DMS79 (cell line): Measurements from ENCODE around the gene NEUROG2.
A peak's percentile ranks its signal among the peaks of the same experiment; 100 is the strongest.
"Not testable (repeated sequence)": the region's sequence is repeated elsewhere in the genome, so short reads cannot be mapped to it uniquely, and the experiment has no call there.

Experiments
- DNase-seq: peaks from one replicate; lab custom pipeline; 2025; lab: John Stamatoyannopoulos, UW

The NEUROG2 gene

GRCh38 chr4:112516066-112516470 is at the start of gene NEUROG2:
TSS of gene NEUROG2 (minus strand) at chr4:112516180. CDS start at chr4:112515475, 705 bp downstream.
- no peak for DNase-seq

GRCh38 chr4:112564706-112565270 is 48.8 kb upstream of the NEUROG2 start:
- no peak for DNase-seq

- DNase-seq = peak; percentile 22
Observed at GRCh38 chr4:112563431-112564200, 47.6 kb upstream of the NEUROG2 start.

DNA sequence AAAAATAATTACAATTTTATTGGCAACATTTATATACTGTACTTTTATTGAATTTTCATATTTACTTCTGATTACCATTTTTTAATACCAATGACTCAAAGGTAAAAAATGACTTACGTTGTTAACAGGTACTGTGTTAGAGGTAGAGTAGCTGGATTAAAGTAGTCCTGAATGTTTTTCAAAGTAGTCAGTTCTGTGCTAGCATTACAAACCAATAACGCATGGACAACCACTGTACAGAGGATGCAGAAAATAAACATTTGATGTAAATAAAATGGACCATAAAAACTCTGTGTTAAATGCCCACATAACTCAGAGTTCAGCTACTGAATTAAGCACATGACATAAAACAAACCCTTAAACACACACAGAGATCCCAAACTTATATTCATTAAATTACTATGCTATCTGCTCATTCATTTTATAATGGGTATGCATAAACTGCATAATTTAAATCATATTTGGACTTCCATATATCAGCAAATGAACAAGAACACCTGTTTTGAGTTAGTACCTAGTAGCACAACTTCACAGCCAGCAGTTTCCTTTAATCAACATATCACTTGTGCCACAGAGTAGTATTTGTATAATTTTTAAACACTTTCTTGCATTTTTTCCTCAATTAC is 46.4 kb upstream of the NEUROG2 start:
- DNase-seq = no peak

DNA sequence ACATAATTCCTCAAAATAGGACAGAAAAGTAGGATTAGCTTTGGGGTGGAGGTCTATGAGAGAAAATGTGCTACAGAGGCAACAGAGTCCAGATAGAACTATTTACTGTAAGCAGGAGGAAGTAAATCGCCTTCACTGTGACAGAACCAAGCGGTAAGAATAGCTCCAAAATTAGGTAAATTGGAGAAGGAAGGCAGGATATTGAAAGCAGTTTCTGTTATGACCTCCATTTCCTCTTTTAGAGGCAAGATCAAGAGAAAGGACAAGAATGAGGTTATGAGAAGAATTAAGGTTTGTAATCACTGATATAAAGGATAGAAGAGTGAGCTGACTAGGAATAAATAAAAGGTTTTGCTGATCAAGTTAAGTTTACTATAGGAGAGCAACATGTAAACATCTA is 44.1 kb upstream of the NEUROG2 start:
- DNase-seq = no peak

GRCh38 chr4:112559053-112559452 is 43.1 kb upstream of the NEUROG2 start:
- no peak for DNase-seq

- DNase-seq = peak; percentile 68
Observed at GRCh38 chr4:112557676-112558411, 41.9 kb upstream of the NEUROG2 start.

GRCh38 chr4:112554271-112554670 is 38.3 kb upstream of the NEUROG2 start:
- not testable (repeated sequence) for DNase-seq

DNA sequence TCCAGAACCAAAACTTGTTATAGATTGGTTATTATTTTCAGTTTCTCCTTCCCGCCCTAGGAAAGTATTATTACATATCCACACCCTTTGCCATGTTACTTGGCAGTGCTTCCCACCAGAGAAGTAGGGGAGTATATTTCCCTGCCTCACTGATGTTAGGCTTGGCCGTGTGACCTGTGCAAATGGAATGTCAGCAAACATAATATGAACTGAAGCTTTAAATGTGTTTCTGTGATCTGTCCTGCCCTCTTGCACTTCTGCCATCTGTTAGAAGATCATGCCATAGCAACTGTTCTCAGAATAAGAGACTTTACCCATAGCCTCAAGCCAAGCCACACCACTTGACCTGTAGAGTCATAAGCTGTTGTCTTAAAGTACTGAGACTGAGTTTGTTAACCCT is 36.7 kb upstream of the NEUROG2 start:
- DNase-seq = no peak

DNA sequence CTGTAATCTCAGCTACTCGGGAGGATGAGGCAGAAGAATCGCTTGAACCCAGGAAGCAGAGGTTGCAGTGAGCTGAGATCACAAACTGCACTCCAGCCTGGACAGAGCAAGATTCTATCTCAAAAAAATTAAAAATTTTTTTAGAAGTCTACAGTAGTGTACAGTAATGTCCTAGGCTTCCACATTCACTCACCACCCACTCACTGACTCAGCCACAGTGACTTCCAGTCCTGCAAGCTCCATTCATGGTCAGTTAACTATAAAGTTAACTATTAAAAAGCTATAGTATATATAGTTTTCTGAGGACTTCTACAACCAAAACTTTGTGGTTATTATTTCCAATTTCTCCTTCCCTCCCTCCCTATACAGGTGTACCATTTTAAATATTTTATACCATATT is 34.7 kb upstream of the NEUROG2 start:
- no peak for DNase-seq

DNA sequence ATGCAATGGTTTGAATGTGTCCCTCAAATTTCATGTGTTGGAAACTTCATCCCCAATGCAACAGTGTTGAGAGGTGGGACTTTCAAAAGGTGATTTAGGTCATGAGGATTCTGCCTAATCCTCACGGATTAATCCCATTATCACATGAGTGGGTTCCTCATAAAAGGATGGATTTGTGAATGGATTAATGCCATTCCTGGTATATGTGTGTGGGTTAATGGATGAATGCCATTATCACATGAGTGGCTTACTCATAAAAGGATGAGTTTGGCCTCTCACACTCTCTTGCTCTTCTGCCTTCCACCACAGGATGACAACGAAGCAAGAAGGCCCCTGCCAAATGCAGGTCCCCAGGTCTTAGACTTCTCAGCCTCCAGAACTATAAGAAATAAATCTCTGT is 30.5 kb upstream of the NEUROG2 start:
- no peak for DNase-seq

- DNase-seq = no peak
Observed at GRCh38 chr4:112545346-112545745, 29.4 kb upstream of the NEUROG2 start.

- no peak for DNase-seq
Observed at GRCh38 chr4:112540695-112541094, 24.7 kb upstream of the NEUROG2 start.

GRCh38 chr4:112536123-112536522 is 20.1 kb upstream of the NEUROG2 start:
- DNase-seq = no peak

GRCh38 chr4:112532267-112532666 is 16.3 kb upstream of the NEUROG2 start:
- DNase-seq = no peak

- DNase-seq = no peak
Observed at GRCh38 chr4:112531146-112531545, 15.2 kb upstream of the NEUROG2 start.

DNA sequence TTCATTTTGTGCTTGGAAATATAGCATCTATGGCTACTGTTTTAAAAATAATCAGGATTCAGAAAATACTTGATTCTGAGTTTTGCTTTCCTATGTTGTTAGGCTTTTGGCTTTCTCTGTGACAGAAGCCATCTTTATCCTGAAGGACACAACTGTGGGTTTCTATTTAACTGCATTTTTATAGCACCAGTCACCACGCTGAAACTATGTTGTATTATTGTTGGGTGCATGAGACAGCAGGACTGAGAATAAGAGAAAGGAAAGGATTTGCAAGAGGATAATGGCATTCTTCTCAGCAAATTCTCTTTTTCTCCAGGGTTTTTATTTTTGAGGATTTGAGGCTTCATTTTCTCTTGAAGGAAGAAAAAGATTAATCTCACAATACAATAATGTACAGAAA is 10.1 kb upstream of the NEUROG2 start:
- no peak for DNase-seq

- DNase-seq = no peak
Observed at GRCh38 chr4:112523764-112524505, 8.0 kb upstream of the NEUROG2 start.

GRCh38 chr4:112523008-112523721 is 7.2 kb upstream of the NEUROG2 start:
- no peak for DNase-seq

GRCh38 chr4:112522431-112522830 is 6.5 kb upstream of the NEUROG2 start:
- DNase-seq = not testable (repeated sequence)
